ENCODE measurements around the gene ATXN10.

Gene ATXN10

GRCh38 chr22:45857519-45857918, 185.9 kb downstream of the ATXN10 start:
- Histone ChIP-seq H3K27ac (no peak overlapping the region), H3K4me2 (no peak overlapping the region), H3K9ac (no peak overlapping the region), H3K36me3 (peaks cover 42% of the 10 kb centered on the region), H3K4me1 (no peaks in the 10 kb centered on the region), H3K27me3 (no peaks in the 10 kb centered on the region), H4K20me1 (0 out of 2 replicates have a peak, but pooled peaks cover 5% of the 10 kb centered on the region), H3K4me3 (no peak overlapping the region), H3K9me3 (peaks cover 9% of the 10 kb centered on the region)
- no peak for TF ChIP-seq Cebpa-rat (IDR thresholded peaks at IDR 0.05)

GRCh38 chr22:45859231-45860161, 187.9 kb downstream of the ATXN10 start:
- no peak for TF ChIP-seq Cebpa-rat (IDR thresholded peaks at IDR 0.05)
- Histone ChIP-seq H3K27me3 (peaks cover 6% of the 10 kb centered on the region), H3K4me3 (no peak overlapping the region), H3K27ac (no peak overlapping the region), H3K4me1 (peaks cover 6% of the 10 kb centered on the region), H3K9me3 (no peaks in the 10 kb centered on the region), H3K9ac (no peak overlapping the region), H3K36me3 (peaks cover 32% of the 10 kb centered on the region), H3K4me2 (no peak overlapping the region), H4K20me1 (peaks cover 16% of the 10 kb centered on the region)

GRCh38 chr22:45860201-45860600, 188.6 kb downstream of the ATXN10 start:
- no peak for TF ChIP-seq Cebpa-rat (IDR thresholded peaks at IDR 0.05)
- Histone ChIP-seq H3K4me2 (no peak overlapping the region), H3K27ac (no peak overlapping the region), H3K36me3 (peaks cover 30% of the 10 kb centered on the region), H3K4me3 (no peak overlapping the region), H4K20me1 (peaks cover 23% of the 10 kb centered on the region), H3K4me1 (peaks cover 8% of the 10 kb centered on the region), H3K27me3 (peaks cover 13% of the 10 kb centered on the region), H3K9me3 (no peaks in the 10 kb centered on the region), H3K9ac (no peak overlapping the region)

- Histone ChIP-seq H3K4me1 (peaks cover 8% of the 10 kb centered on the region), H3K36me3 (peaks cover 19% of the 10 kb centered on the region; the same call in 1 of the 2 replicates), H3K9me3 (no peaks in the 10 kb centered on the region), H4K20me1 (peaks cover 33% of the 10 kb centered on the region), H3K4me3 (no peak overlapping the region), H3K9ac (no peak overlapping the region), H3K27ac (no peak overlapping the region), H3K4me2 (no peak overlapping the region), H3K27me3 (peaks cover 24% of the 10 kb centered on the region)
- TF ChIP-seq Cebpa-rat (IDR thresholded peaks at IDR 0.05), result no peak
Observed at GRCh38 chr22:45861259-45861658, 189.6 kb downstream of the ATXN10 start.

- peak overlapping the region; percentile 33; the same call in 1 of the 2 replicates for H3K4me2 ChIP-seq
- peaks cover 57% of the 10 kb centered on the region for H4K20me1 ChIP-seq
- H3K27ac ChIP-seq, result no peak overlapping the region
- TF ChIP-seq Cebpa-rat (IDR thresholded peaks at IDR 0.05), result no peak
- H3K4me3 ChIP-seq, result no peak overlapping the region
- H3K36me3 ChIP-seq, result 0 out of 2 replicates have a peak, but pooled peaks cover 4% of the 10 kb centered on the region
- peaks cover 53% of the 10 kb centered on the region for H3K27me3 ChIP-seq
- H3K9ac ChIP-seq, result no peak overlapping the region
- no peaks in the 10 kb centered on the region for H3K9me3 ChIP-seq
- H3K4me1 ChIP-seq, result peaks cover 15% of the 10 kb centered on the region
Observed at GRCh38 chr22:45863981-45864751, 192.5 kb downstream of the ATXN10 start.

- H3K27me3 ChIP-seq, result peaks cover 61% of the 10 kb centered on the region
- H3K4me3 ChIP-seq, result no peak overlapping the region
- H3K27ac ChIP-seq, result no peak overlapping the region
- no peak for TF ChIP-seq Cebpa-rat (IDR thresholded peaks at IDR 0.05)
- peaks cover 66% of the 10 kb centered on the region for H4K20me1 ChIP-seq
- H3K4me1 ChIP-seq, result peaks cover 15% of the 10 kb centered on the region
- H3K9me3 ChIP-seq, result no peaks in the 10 kb centered on the region
- H3K9ac ChIP-seq, result no peak overlapping the region
- no peaks in the 10 kb centered on the region for H3K36me3 ChIP-seq
- H3K4me2 ChIP-seq, result no peak overlapping the region
Observed at GRCh38 chr22:45864959-45865476, 193.4 kb downstream of the ATXN10 start.

GRCh38 chr22:45865561-45866125, 194.0 kb downstream of the ATXN10 start:
- TF ChIP-seq Cebpa-rat (IDR thresholded peaks at IDR 0.05), result no peak
- H3K9ac ChIP-seq, result no peak overlapping the region
- no peak overlapping the region for H3K4me2 ChIP-seq
- H3K27me3 ChIP-seq, result peaks cover 67% of the 10 kb centered on the region
- no peaks in the 10 kb centered on the region for H3K36me3 ChIP-seq
- H3K4me3 ChIP-seq, result no peak overlapping the region
- peaks cover 15% of the 10 kb centered on the region for H3K4me1 ChIP-seq
- H3K27ac ChIP-seq, result no peak overlapping the region
- H4K20me1 ChIP-seq, result peaks cover 68% of the 10 kb centered on the region
- H3K9me3 ChIP-seq, result no peaks in the 10 kb centered on the region

GRCh38 chr22:45866126-45866645, 194.6 kb downstream of the ATXN10 start:
- no peak overlapping the region for H3K4me2 ChIP-seq
- H3K36me3 ChIP-seq, result no peaks in the 10 kb centered on the region
- TF ChIP-seq Cebpa-rat (IDR thresholded peaks at IDR 0.05), result no peak
- H3K4me3 ChIP-seq, result no peak overlapping the region
- H3K9me3 ChIP-seq, result no peaks in the 10 kb centered on the region
- no peak overlapping the region for H3K27ac ChIP-seq
- H3K27me3 ChIP-seq, result peaks cover 70% of the 10 kb centered on the region
- peaks cover 68% of the 10 kb centered on the region for H4K20me1 ChIP-seq
- H3K9ac ChIP-seq, result no peak overlapping the region
- H3K4me1 ChIP-seq, result peaks cover 15% of the 10 kb centered on the region

- Histone ChIP-seq H3K4me3 (no peak overlapping the region), H3K9ac (no peak overlapping the region), H3K9me3 (no peaks in the 10 kb centered on the region), H3K36me3 (no peaks in the 10 kb centered on the region), H3K27ac (no peak overlapping the region), H3K4me1 (peaks cover 15% of the 10 kb centered on the region), H3K27me3 (peaks cover 70% of the 10 kb centered on the region), H3K4me2 (no peak overlapping the region), H4K20me1 (peaks cover 68% of the 10 kb centered on the region)
- TF ChIP-seq Cebpa-rat (IDR thresholded peaks at IDR 0.05), result no peak
Observed at GRCh38 chr22:45866646-45867117, 195.0 kb downstream of the ATXN10 start.

All from BLaER1 (cell line).